Activated CD4-positive, alpha-beta T cell treated with anti-CD3 and anti-CD28 coated beads, Interleukin-2, amount 10 ng/mL, durations not matched to agents 24 days and 14 days (primary cell): ENCODE data around the gene DHRS7B. TPM values are rescaled to one million over a fixed set of nuclear protein-coding genes. Genes with fewer than 3 reads are reported as not detected.
A peak's percentile ranks its signal among the peaks of the same experiment; 100 is the strongest.
"Not testable (repeated sequence)": the region's sequence is repeated elsewhere in the genome, so short reads cannot be mapped to it uniquely, and the experiment has no call there.

ENCODE experiments used
- DNase-seq: peaks from one replicate; pipeline ENCODE4 v3.0.0; 2022
- H3K27ac Mint-ChIP-seq: one replicate; pipeline ENCODE4 v1.8.0; 2022; ENCODE audit warnings: mild to moderate bottlenecking, mixed read lengths
- H3K27me3 Mint-ChIP-seq: one replicate; pipeline ENCODE4 v1.8.0; 2022; ENCODE audit warnings: mixed read lengths
- H3K36me3 Mint-ChIP-seq: one replicate; pipeline ENCODE4 v1.8.0; 2022; ENCODE audit warnings: low read depth, mild to moderate bottlenecking, mixed read lengths
- H3K4me1 Mint-ChIP-seq: one replicate; pipeline ENCODE4 v1.8.0; 2021; ENCODE audit warnings: mixed read lengths
- H3K4me3 Mint-ChIP-seq: one replicate; pipeline ENCODE4 v1.8.0; 2022; ENCODE audit warnings: mild to moderate bottlenecking, moderate library complexity, mixed read lengths
- H3K9me3 Mint-ChIP-seq: one replicate; pipeline ENCODE4 v1.8.0; 2021; ENCODE audit warnings: mixed read lengths
- intact Hi-C: fragments of 100-400 bp; cut with micrococcal nuclease; formaldehyde crosslinking; loops from one replicate; pipeline ENCODE4 v1.15.1; 2023
- total RNA-seq: library from RNA; stranded (reverse); gene quantifications from 2 replicates; pipeline ENCODE4 v1.2.3, GENCODE V29; 2022

The DHRS7B gene, protein sequence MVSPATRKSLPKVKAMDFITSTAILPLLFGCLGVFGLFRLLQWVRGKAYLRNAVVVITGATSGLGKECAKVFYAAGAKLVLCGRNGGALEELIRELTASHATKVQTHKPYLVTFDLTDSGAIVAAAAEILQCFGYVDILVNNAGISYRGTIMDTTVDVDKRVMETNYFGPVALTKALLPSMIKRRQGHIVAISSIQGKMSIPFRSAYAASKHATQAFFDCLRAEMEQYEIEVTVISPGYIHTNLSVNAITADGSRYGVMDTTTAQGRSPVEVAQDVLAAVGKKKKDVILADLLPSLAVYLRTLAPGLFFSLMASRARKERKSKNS
- 19.4 and 22.8 TPM in 2 replicates for total RNA-seq

DNA sequence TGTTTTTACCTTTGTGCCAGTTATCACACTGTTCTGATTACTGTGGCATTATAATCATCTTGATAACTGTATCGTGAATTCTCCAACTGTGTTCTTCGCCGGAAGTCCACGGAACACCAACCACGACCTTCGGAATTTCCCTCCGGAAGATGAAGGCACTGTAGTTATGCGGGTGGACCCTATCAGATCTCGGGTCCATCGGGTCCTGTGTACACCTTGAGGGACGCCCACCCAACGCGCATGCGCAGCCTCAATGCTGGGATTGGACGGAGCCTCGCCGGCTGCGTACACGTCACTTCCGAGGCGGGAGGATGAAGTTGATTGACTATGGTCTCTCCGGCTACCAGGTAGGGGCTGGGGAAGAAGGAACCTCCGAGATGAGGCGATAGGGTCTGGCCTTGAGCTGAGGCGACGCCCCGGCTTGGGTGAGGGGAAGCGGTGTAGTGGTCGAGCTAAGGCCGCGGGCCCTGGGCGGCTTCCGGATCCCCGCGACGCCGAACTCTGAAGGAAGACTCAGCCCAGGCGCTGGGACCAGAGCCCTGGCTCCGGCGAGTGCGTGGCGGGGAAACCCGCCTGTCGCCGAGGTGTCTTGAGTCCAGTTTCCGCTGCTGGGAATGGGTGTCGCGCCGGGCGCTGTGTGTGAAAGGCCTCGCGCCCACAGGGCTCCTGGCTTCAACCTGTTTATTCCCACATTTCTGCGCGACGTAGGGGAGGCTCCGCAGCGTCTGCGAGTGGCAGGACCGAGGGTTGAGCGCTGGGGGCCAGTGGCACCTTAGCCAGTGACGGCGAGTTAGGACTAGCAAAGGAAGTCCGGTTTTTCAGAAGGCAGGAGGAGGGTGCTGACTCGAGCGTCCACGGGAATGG is at the start of gene DHRS7B:
Gene DHRS7B, plus strand, starts transcription at position 320 of the 864 bp plus-strand sequence. Its CDS starts 8 bp downstream, at position 328.
- H3K36me3 Mint-ChIP-seq = peaks cover 3% of the 10 kb centered on the region
- H3K4me1 Mint-ChIP-seq = peaks cover 26% of the 10 kb centered on the region
- DNase-seq = peak; percentile 99
- peak within 1 kb of the TSS; percentile 89 for H3K4me3 Mint-ChIP-seq
- H3K9me3 Mint-ChIP-seq = no peaks in the 10 kb centered on the region
- intact Hi-C loops = loop anchor here (1.0 to 5.0 kb wide), 6 partner anchors 8 to 330 kb away; partner anchors contain the start of genes TMEM11 and USP22
- no peaks in the 10 kb centered on the region for H3K27me3 Mint-ChIP-seq
- H3K27ac Mint-ChIP-seq = peak within 1 kb of the TSS; percentile 94

DNA sequence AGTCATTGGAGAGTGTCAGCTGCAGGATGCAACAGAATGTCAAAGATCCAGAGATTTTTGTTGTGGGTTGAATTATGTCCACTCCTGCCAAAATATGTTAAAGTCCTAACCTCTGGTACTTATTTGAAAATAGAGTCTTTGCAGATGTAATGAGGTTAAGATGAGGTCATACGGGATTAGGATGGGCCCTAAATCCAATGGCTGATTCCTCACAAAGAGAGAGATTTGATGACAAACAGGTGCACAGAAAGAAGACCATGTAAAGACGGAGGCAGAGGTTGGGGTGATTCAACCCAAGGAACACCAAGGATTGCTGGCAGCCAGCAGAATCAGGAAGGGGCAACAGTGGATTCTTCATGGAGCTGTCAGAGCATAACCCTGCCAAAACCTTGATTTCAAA is 49.5 kb upstream of the DHRS7B start:
- H3K9me3 Mint-ChIP-seq = no peaks in the 10 kb centered on the region
- H3K36me3 Mint-ChIP-seq = no peaks in the 10 kb centered on the region
- H3K4me1 Mint-ChIP-seq = no peaks in the 10 kb centered on the region
- H3K27me3 Mint-ChIP-seq = peaks cover 27% of the 10 kb centered on the region
- no peak for DNase-seq
- H3K27ac Mint-ChIP-seq = no peak overlapping the region
- intact Hi-C loops = no loop called here
- H3K4me3 Mint-ChIP-seq = no peak overlapping the region

DNA sequence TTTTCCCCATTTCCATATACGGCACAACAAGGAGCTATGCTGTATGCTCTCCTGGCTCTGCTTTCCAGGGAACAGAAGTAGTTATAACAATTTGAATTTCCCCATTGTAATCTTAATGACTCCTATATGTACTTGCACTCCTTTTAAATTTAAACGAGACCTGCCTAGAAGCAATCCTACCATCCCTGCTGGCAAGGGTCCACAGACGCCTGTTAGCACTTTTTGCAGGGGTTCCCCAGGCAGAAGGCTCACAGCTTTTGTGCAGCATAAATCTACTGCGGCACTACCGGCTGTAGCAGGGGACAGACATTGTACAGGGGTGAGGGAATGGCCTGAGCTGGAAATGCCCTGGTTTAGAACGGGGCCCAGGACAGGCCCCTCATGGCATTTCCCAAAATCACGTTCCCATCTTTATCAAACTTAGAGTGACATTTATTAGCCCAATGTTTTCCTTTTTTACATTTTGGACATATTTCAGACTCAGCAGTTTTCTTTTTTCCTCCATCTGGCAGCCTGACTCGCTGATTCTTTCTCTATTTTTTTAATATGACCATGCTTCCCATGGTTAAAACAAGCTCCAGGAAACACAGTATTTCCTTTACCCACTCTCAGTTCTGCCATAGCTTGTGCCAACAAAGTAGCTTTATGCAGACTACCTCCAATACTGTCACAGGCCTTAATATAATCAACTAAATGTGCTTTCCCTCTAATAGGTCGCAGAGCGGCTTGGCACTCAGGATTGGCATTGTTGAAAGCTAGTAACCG is 48.6 kb upstream of the DHRS7B start:
- Mint-ChIP-seq H3K27me3 (peaks cover 27% of the 10 kb centered on the region), H3K4me3 (no peak overlapping the region), H3K4me1 (no peaks in the 10 kb centered on the region), H3K9me3 (no peaks in the 10 kb centered on the region), H3K27ac (no peak overlapping the region), H3K36me3 (no peaks in the 10 kb centered on the region)
- intact Hi-C loops = no loop called here
- no peak for DNase-seq

DNA sequence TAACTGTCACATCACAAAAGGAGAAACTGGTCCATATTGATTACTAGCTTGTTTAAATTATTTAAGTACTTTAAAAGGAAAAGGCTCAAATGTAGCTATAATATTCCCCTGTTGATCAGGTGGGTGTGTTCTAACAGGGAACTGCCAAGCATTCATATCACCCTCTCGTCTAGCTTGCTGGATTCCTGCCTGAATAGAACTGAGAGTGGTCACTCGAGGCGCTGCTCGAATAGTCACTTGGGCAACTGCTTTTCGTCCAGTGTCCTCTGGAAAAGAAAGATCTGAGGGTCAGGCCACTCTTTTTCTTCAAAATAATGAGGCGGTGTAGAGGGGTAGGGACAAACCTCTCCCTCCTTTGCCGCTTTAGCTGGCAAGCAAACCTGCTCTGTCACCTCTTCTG is 47.6 kb upstream of the DHRS7B start:
- DNase-seq = no peak
- intact Hi-C loops = no loop called here
- Mint-ChIP-seq H3K9me3 (no peaks in the 10 kb centered on the region), H3K27ac (no peak overlapping the region), H3K4me1 (no peaks in the 10 kb centered on the region), H3K27me3 (peaks cover 28% of the 10 kb centered on the region), H3K36me3 (no peaks in the 10 kb centered on the region), H3K4me3 (no peak overlapping the region)

DNA sequence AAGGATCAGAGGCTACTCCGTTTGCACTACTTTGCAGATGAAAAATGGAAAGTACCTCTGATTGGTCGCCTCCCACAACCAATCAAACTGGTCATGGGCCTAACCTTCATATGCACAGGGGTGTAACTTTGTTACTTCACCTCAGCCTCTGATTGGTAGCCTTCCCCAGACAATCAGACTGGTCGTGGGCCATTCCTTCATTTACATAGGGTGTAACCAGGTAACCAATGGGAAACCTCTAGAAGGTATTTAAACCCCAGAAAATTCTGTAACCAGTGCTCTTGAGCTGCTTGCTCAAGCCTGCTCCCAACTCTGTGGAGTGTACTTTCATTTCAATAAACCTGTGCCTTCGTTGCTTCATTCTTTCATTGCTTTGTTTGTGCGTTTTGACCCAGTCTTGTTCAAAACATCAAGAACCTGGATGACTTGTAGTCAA is 44.7 kb upstream of the DHRS7B start:
- Mint-ChIP-seq H3K4me1 (no peaks in the 10 kb centered on the region), H3K4me3 (no peak overlapping the region), H3K36me3 (no peaks in the 10 kb centered on the region), H3K27me3 (peaks cover 28% of the 10 kb centered on the region), H3K9me3 (no peaks in the 10 kb centered on the region), H3K27ac (no peak overlapping the region)
- intact Hi-C loops = no loop called here
- DNase-seq = no peak

DNA sequence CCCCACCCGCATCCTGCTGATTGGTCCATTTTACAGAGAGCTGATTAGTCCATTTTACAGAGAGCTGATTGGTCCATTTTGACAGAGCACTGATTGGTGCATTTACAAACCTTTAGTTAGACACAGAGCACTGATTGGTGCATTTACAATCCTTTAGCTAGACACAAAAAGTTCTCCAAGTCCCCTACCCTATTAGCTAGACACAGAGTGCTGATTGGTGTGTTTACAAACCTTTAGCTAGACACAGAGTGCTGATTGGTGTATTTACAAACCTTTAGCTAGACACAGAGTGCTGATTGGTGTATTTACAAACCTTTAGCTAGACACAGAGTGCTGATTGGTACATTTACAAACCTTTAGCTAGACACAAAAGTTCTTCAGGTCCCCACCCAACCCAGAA is 41.5 kb upstream of the DHRS7B start:
- H3K9me3 Mint-ChIP-seq, H3K27ac Mint-ChIP-seq, H3K36me3 Mint-ChIP-seq, intact Hi-C loops, H3K4me1 Mint-ChIP-seq, DNase-seq, H3K4me3 Mint-ChIP-seq: not testable (repeated sequence)
- H3K27me3 Mint-ChIP-seq = peaks cover 11% of the 10 kb centered on the region

DNA sequence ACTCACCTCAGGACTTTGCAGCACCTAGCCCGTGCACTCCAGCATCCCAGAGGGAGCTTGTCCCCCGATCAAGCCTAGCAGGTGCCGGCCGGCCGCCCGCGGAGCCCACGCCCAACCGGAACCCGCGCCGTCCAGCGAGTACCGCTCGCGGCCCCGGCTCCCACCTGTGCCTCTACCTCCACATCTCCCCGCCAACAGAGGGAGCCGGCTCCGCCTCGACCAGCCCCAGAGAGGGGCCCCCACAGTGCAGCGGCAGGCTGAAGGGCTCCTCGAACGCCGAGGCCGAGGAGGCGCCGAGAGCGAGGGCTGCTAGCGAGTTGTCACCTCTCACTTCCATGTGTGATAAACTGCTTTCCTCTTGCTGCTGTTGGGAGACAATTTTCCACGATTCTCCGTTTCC is 41.1 kb upstream of the DHRS7B start:
- intact Hi-C loops = no loop called here
- H3K27ac Mint-ChIP-seq = no peak overlapping the region
- H3K4me1 Mint-ChIP-seq = no peaks in the 10 kb centered on the region
- no peaks in the 10 kb centered on the region for H3K36me3 Mint-ChIP-seq
- no peak overlapping the region for H3K4me3 Mint-ChIP-seq
- no peaks in the 10 kb centered on the region for H3K9me3 Mint-ChIP-seq
- H3K27me3 Mint-ChIP-seq = peaks cover 11% of the 10 kb centered on the region
- no peak for DNase-seq

DNA sequence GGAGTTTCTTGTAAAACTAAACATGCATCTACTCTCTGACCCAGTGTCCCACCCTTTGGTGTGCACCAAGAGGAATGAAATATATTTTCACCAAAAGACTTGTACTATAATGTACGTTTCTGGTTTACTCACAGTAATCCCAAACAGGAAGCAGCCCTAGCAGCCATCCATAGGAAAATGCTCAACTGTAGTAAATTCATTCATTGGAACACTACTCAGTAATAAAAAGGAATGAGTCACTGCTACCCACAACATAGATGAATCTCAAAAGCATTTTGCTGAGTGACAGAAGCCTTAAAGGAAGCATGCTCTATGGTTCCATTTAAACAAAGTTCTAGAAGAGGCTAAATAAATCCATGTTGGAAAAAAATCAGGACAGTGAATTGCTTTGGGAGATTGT is 37.6 kb upstream of the DHRS7B start:
- no peak overlapping the region for H3K4me3 Mint-ChIP-seq
- intact Hi-C loops = no loop called here

DNA sequence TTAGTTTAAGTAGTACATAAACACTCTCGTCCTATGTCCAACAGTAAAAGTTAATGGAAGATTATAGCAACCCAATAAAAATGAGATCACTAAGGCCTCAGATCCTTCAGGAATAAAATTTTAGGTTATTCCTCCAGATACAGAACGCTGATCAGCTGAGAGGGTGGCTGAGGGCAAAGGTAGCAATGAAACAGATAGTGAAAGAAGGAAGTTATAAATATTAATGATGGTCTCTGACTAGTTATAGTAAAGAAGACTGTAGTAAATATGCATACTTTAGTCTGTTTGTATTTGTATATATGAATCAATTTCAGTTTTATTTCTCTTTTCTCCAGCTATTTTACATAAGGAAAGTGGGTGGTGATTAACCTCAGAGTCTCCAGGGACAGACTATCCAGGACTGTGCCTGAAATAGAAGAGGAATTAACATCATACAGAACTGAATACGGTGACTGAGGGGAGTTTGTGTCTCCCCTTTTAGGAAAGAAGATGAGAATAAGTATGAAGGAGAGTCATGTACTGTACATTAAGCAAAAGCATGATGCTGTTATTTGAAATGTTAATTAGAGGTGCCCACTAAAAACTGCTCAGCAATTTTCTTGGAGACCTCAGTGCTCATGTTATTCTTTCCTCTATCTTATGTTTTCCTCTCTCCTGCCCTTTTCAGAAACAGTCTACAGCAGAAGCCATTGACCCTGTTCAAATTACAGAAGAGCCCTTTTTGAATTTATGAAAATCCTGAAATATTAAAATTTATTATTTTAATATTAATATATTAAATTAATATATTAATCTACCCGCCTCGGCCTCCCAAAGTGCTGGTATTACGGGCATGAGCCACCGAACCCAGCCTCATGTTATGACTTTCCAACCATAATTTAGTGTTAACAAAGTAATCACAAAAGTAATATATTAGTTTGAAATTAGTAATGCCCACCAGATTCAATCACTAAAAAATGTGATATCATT is 36.5 kb upstream of the DHRS7B start:
- Mint-ChIP-seq H3K4me1 (no peaks in the 10 kb centered on the region), H3K27ac (no peak overlapping the region), H3K9me3 (no peaks in the 10 kb centered on the region), H3K36me3 (no peaks in the 10 kb centered on the region), H3K4me3 (no peak overlapping the region), H3K27me3 (peaks cover 2% of the 10 kb centered on the region)
- DNase-seq = no peak
- intact Hi-C loops = no loop called here

More for the DNA sequence above, 37.6 kb upstream of the DHRS7B start:
- H3K27ac Mint-ChIP-seq = no peak overlapping the region
- no peak for DNase-seq
- H3K4me1 Mint-ChIP-seq = no peaks in the 10 kb centered on the region
- H3K36me3 Mint-ChIP-seq = no peaks in the 10 kb centered on the region
- H3K27me3 Mint-ChIP-seq = peaks cover 5% of the 10 kb centered on the region
- no peaks in the 10 kb centered on the region for H3K9me3 Mint-ChIP-seq

DNA sequence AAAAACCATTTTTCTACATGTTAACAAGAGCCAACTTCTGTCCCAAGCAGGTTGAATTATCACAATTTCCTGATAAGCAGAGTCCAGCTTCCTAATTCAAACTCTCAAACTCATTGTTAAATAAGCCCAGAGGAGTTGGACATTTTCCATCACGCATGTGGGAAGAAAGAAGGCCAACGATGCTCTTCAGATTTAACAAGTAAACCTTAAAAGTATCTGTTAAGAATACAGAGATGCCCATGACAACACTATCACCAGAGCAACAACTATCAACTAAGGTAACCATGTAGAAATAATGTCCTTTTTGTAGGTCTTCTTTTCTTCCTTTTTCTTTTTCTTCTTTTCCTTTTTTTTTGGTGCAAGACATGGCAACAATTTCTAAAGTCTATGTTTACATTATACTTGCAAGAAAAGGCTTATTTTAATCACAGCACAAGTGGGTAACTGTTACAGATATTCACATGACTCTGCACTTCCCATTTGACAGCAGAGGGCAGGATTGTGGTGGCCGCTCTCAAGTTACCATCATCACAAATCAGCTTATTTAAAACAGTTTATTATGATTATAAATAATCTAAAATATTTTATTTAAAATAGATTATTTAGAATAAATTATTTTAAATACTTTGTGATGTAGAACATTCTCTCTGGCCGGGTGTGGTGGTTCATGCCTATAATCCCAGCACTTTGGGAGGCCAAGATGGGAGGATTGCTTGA is 35.7 kb upstream of the DHRS7B start:
- H3K4me1 Mint-ChIP-seq = no peaks in the 10 kb centered on the region
- H3K36me3 Mint-ChIP-seq = no peaks in the 10 kb centered on the region
- H3K27me3 Mint-ChIP-seq = peaks cover 2% of the 10 kb centered on the region
- no peak overlapping the region for H3K4me3 Mint-ChIP-seq
- intact Hi-C loops = no loop called here
- DNase-seq = no peak
- H3K9me3 Mint-ChIP-seq = no peaks in the 10 kb centered on the region
- no peak overlapping the region for H3K27ac Mint-ChIP-seq

DNA sequence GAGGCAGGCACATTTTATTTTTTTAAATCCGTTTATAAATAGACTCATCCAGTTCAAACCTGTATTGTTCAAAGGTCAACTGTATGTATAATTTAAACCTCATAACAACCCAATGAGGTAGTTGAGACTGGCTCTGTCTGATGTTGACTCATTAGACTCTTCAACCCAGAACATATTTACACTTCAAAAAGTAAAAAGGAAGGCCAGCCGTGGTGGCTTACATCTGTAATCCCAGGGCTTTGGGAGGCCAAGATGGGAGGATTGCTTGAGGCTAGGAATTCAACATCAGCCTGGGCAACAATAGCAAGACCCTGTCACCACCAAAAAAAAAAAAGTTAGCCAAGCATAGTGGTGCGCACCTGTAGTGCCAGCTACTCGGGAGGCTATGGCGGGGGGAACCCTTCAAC is 32.5 kb upstream of the DHRS7B start:
- intact Hi-C loops = no loop called here
- Mint-ChIP-seq H3K36me3 (no peaks in the 10 kb centered on the region), H3K4me1 (peaks cover 13% of the 10 kb centered on the region), H3K9me3 (no peaks in the 10 kb centered on the region), H3K4me3 (no peak overlapping the region), H3K27ac (no peak overlapping the region), H3K27me3 (no peaks in the 10 kb centered on the region)
- DNase-seq = no peak

DNA sequence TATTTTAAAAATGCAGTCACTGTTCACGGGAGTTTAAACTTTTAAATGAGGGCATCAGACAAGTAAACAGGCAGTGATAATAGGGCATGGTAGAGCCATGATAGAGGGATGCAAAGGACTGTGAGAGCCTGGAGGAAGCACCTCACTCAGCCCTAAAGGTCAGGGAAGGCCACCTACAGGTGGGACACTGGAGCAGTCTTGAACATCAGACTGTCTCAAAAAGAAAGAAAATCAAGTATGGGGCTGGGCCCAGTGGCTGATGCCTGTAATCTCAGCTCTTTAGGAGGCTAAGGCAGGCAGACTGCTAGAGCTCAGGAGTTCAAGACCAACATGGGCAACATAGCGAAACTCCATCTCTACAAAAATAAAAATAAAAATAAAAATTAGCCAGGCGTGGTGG is 31.0 kb upstream of the DHRS7B start:
- Mint-ChIP-seq H3K36me3 (no peaks in the 10 kb centered on the region), H3K27me3 (no peaks in the 10 kb centered on the region), H3K4me3 (no peak overlapping the region), H3K9me3 (no peaks in the 10 kb centered on the region), H3K4me1 (peaks cover 15% of the 10 kb centered on the region), H3K27ac (no peak overlapping the region)
- intact Hi-C loops = no loop called here
- no peak for DNase-seq
